Upper lobe of left lung (tissue), 6 donors: Measurements from ENCODE around the gene EYS. TPM values are rescaled to one million over a fixed set of nuclear protein-coding genes. Genes with fewer than 3 reads are reported as not detected.

ENCODE experiments used
- ATAC-seq, 2 donors: fragments of 200-7000 bp; cut with Tn5 transposase; one replicate each; pipeline ENCODE4 v1.9.1; 2022; ENCODE audit warnings: mild to moderate bottlenecking in 2 of 2, moderate library complexity in 2 of 2; ENCODE audit not compliant: low FRiP score in 2 of 2
- DNase-seq, 2 donors: peaks; one replicate each; pipeline ENCODE4 v3.0.0-alpha.2; 2019 to 2020
- H3K27ac ChIP-seq, 4 donors: fragments of 200-600 bp; sonication (generic); one replicate each; pipeline ENCODE4 v1.5.1; 2016 to 2019
- H3K27me3 ChIP-seq, 4 donors: fragments of 200-600 bp; sonication (generic); one replicate each; pipeline ENCODE4 v1.5.1; 2017 to 2019
- H3K36me3 ChIP-seq, 4 donors: fragments of 200-600 bp; sonication (generic); one replicate each; pipeline ENCODE4 v1.5.1; 2016 to 2019
- H3K4me1 ChIP-seq, 4 donors: fragments of 200-600 bp; sonication (generic); one replicate each; pipeline ENCODE4 v1.5.1; 2018 to 2019
- H3K4me3 ChIP-seq, 4 donors: fragments of 200-600 bp; sonication (generic); one replicate each; pipeline ENCODE4 v1.5.1; 2017 to 2019; ENCODE audit warnings: mild to moderate bottlenecking in 2 of 4, moderate library complexity in 1 of 4
- H3K9me3 ChIP-seq, 4 donors: fragments of 200-600 bp; sonication (generic); one replicate each; pipeline ENCODE4 v1.5.1; 2018 to 2019
- EP300 ChIP-seq, 4 donors: sonication (generic); formaldehyde crosslinking; IDR thresholded peaks; one replicate each; pipeline ENCODE4 v1.5.1; 2017; ENCODE audit warnings: antibody characterized with exemption in 4 of 4, control low read depth in 2 of 4
- POLR2A ChIP-seq, 4 donors: fragments of 450-650 bp; IDR thresholded peaks; one replicate each; pipeline ENCODE4 v1.5.1; 2016 to 2017; ENCODE audit warnings: antibody characterized with exemption in 4 of 4, mild to moderate bottlenecking in 2 of 4
- POLR2AphosphoS5 ChIP-seq, 2 donors: sonication (generic); formaldehyde crosslinking; IDR thresholded peaks; one replicate each; pipeline ENCODE4 v1.5.1; 2017; ENCODE audit warnings: antibody characterized with exemption in 2 of 2
- whole genome bisulfite sequencing, 2 donors: methylation state at CpG; one replicate each; pipeline ENCODE4 v1.1.5; 2017 to 2018; 5-methylcytosine and 5-hydroxymethylcytosine counted together
- total RNA-seq, 6 donors: library from RNA; depleted of rRNA in 4 of 6; stranded (reverse); fragments of >200 nt in 4 of 6; gene quantifications; one replicate each; pipeline versions ENCODE4 v1.1.0 to v1.2.1, GENCODE V29; 2016 to 2021
- TF ChIP-seq, protein P1 (sequence below), 6 experiments: fragments of 450-650 bp in 4 of 6; fragments of 200-600 bp in 2 of 6; sonication (generic) in 2 of 6; IDR thresholded peaks; one replicate each; pipeline ENCODE4 v1.5.1; 2016 to 2019; ENCODE audit warnings: antibody characterized with exemption in 6 of 6
- donor health status: DM: no; HTN: no; CAD: no; lungs with moderate emphysema.
- donor health status: DM: no; HTN: yes; CAD: no; lungs with severe emphysema.

Gene EYS
- total RNA-seq, 6 donors from 2014 or later: under 0.01 to 0.46 (median 0.28) TPM; not detected in 2

- ATAC-seq (no peak), DNase-seq (no peak)
- no peak for TF ChIP-seq POLR2AphosphoS5 (IDR thresholded peaks at IDR 0.05)
- TF ChIP-seq POLR2A (IDR thresholded peaks at IDR 0.05): no peak
- TF ChIP-seq, protein P1, sequence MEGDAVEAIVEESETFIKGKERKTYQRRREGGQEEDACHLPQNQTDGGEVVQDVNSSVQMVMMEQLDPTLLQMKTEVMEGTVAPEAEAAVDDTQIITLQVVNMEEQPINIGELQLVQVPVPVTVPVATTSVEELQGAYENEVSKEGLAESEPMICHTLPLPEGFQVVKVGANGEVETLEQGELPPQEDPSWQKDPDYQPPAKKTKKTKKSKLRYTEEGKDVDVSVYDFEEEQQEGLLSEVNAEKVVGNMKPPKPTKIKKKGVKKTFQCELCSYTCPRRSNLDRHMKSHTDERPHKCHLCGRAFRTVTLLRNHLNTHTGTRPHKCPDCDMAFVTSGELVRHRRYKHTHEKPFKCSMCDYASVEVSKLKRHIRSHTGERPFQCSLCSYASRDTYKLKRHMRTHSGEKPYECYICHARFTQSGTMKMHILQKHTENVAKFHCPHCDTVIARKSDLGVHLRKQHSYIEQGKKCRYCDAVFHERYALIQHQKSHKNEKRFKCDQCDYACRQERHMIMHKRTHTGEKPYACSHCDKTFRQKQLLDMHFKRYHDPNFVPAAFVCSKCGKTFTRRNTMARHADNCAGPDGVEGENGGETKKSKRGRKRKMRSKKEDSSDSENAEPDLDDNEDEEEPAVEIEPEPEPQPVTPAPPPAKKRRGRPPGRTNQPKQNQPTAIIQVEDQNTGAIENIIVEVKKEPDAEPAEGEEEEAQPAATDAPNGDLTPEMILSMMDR (IDR thresholded peaks at IDR 0.05): no peak
- TF ChIP-seq EP300 (IDR thresholded peaks at IDR 0.05): no peak
- Histone ChIP-seq H3K4me1 (no peaks in the 10 kb centered on the region), H3K36me3 (no peaks in the 10 kb centered on the region), H3K4me3 (no peak overlapping the region), H3K27ac (no peak overlapping the region), H3K27me3 (no peaks in the 10 kb centered on the region), H3K9me3 (no peaks in the 10 kb centered on the region)
- 68 to 71% methylated on average over 1 of the region's 1 CpG for WGBS, 2 donors
Observed at GRCh38 chr6:64064919-64065318, 1642.1 kb downstream of the EYS start.

GRCh38 chr6:64062960-64063683 is 1643.9 kb downstream of the EYS start:
- WGBS, 2 donors: 92 to 94% methylated on average over 5 of the region's 5 CpGs
- H3K27ac ChIP-seq: no peak overlapping the region
- TF ChIP-seq POLR2A (IDR thresholded peaks at IDR 0.05) (no peak), EP300 (IDR thresholded peaks at IDR 0.05) (no peak), POLR2AphosphoS5 (IDR thresholded peaks at IDR 0.05) (no peak)
- TF ChIP-seq, protein P1 (IDR thresholded peaks at IDR 0.05): no peak
- no peak for ATAC-seq
- no peaks in the 10 kb centered on the region for H3K36me3 ChIP-seq
- H3K4me3 ChIP-seq: no peak overlapping the region
- DNase-seq: no peak
- H3K9me3 ChIP-seq: no peaks in the 10 kb centered on the region
- H3K27me3 ChIP-seq: no peaks in the 10 kb centered on the region
- no peaks in the 10 kb centered on the region for H3K4me1 ChIP-seq

DNA sequence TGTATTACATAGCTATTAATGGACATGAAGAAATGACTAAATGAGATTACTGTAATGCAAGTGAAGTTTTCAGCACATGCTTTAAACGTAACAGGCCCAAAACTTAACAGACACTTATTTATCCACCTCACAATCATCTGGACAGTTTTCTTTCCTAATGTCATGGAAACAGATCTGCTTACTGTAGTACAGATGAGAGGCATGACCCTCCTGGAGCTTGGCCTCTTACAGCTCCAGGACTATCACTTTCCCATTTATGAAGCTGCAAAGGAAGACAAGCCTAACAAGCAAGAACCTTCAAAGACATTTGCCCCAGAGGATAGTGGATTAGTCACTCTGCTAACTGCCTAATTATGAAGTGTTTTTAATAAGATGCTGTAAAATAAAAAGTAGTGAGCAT is 1652.2 kb downstream of the EYS start:
- no peak for TF ChIP-seq EP300 (IDR thresholded peaks at IDR 0.05)
- TF ChIP-seq, protein P1 (IDR thresholded peaks at IDR 0.05): no peak
- TF ChIP-seq POLR2AphosphoS5 (IDR thresholded peaks at IDR 0.05): no peak
- Histone ChIP-seq H3K27ac (no peak overlapping the region), H3K9me3 (no peaks in the 10 kb centered on the region), H3K36me3 (no peaks in the 10 kb centered on the region), H3K4me1 (no peaks in the 10 kb centered on the region), H3K27me3 (no peaks in the 10 kb centered on the region), H3K4me3 (no peak overlapping the region)
- ATAC-seq (no peak), DNase-seq (no peak)
- WGBS, 2 donors: 0 to 48% methylated on average over 1 of the region's 1 CpG

- 0 to 12% methylated on average over 1 of the region's 1 CpG for WGBS, 2 donors
- ATAC-seq (no peak), DNase-seq (no peak)
- H3K27ac ChIP-seq: no peak overlapping the region
- H3K27me3 ChIP-seq: no peaks in the 10 kb centered on the region
- no peaks in the 10 kb centered on the region for H3K9me3 ChIP-seq
- TF ChIP-seq POLR2A (IDR thresholded peaks at IDR 0.05) (no peak), POLR2AphosphoS5 (IDR thresholded peaks at IDR 0.05) (no peak), EP300 (IDR thresholded peaks at IDR 0.05) (no peak)
- TF ChIP-seq, protein P1 (IDR thresholded peaks at IDR 0.05): no peak
- no peaks in the 10 kb centered on the region for H3K36me3 ChIP-seq
- no peak overlapping the region for H3K4me3 ChIP-seq
- no peaks in the 10 kb centered on the region for H3K4me1 ChIP-seq
Observed at GRCh38 chr6:64050590-64050989, 1656.4 kb downstream of the EYS start.

DNA sequence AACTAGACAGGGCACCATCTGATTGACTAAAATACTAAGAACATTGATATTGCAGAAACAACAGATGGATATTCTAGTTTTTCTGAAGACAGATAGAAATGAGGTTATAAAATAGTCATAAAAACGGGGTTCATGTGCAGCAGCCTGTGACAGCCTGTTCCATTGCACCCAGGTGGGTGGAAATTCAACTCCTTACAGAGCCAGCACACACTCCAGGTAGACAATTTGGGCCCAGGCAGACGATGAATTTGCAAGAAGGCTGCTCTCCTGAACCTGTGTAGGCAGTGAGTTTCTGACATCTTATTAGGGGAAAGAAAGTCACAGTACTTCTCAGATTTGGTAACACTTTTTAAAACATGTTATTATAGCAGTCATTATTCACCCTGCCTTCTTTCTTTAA is 1657.3 kb downstream of the EYS start:
- H3K9me3 ChIP-seq: no peaks in the 10 kb centered on the region
- ATAC-seq (no peak), DNase-seq (no peak)
- H3K4me1 ChIP-seq: no peaks in the 10 kb centered on the region
- no peak overlapping the region for H3K27ac ChIP-seq
- no peaks in the 10 kb centered on the region for H3K36me3 ChIP-seq
- TF ChIP-seq, protein P1 (IDR thresholded peaks at IDR 0.05): no peak
- TF ChIP-seq EP300 (IDR thresholded peaks at IDR 0.05) (no peak), POLR2A (IDR thresholded peaks at IDR 0.05) (no peak), POLR2AphosphoS5 (IDR thresholded peaks at IDR 0.05) (no peak)
- no peaks in the 10 kb centered on the region for H3K27me3 ChIP-seq
- WGBS, 2 donors: 48 to 51% methylated on average over 2 of the region's 2 CpGs
- no peak overlapping the region for H3K4me3 ChIP-seq
